GM18511 (cell line): Measurements from ENCODE around the gene SNORC.
"Not testable (repeated sequence)": the region's sequence is repeated elsewhere in the genome, so short reads cannot be mapped to it uniquely, and the experiment has no call there.

ENCODE experiments used
- ATAC-seq: cut with Tn5 transposase; IDR thresholded peaks from one replicate; pipeline ENCODE4 v1.9.1; 2021; ENCODE audit warnings: mild to moderate bottlenecking, moderate library complexity; ENCODE audit not compliant: unreplicated experiment

Gene SNORC

DNA sequence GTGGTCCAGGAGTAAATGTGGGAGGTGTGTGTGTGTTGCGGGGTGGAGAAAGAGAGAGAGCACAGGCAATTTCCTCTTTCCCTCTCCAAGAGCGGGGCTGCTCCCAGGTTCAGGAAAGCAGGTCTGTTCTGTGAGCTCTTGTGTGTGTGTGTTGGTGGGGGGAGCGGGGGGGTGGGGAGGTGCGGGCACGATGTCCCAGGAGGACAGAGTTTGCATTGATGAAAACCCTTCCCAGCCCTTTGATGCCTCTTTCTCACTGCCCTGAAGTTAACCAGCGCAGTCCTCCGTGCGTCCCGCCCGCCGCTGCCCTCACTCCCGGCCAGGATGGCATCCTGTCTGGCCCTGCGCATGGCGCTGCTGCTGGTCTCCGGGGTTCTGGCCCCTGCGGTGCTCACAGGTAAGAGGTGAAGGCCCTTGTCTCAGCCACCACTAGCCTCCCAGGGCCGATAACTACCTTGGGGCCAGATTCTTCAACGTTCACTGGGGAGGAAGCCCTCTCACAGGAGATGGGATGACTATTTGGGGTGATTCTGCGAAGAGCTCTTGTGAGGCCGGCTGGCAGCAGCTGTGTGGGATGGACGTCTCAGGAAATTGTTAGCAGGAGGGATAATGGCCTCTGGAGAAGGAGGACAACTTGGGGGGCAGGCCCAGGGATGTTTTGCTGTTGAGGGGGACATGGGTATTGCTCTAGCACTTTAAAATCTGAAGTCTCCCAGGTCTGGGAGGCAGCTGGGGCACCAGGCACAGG, at the start of gene SNORC:
Gene SNORC, plus strand, starts transcription at position 247 of the 748 bp plus-strand sequence. Its CDS starts 78 bp downstream, at position 325.
- no peak for ATAC-seq

DNA sequence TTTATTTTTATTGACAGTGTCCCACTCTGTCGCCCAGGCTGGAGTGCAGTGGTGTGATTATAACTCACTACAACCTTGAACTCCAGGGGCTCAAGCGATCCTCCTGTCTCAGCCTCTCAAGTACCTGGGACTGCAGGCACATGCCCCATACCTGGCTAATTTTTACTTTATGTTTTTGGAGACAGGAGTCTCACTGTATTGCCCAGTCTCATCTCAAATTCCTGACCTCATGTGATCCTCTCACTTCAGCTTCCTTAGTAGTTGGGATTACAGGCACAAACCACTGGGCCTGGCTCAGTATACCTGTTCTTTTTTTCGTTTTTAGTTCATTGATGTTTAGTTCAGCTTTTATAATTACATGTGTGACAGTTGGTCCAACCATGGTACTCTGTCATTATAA, 40.1 kb upstream of the SNORC start:
- no peak for ATAC-seq

DNA sequence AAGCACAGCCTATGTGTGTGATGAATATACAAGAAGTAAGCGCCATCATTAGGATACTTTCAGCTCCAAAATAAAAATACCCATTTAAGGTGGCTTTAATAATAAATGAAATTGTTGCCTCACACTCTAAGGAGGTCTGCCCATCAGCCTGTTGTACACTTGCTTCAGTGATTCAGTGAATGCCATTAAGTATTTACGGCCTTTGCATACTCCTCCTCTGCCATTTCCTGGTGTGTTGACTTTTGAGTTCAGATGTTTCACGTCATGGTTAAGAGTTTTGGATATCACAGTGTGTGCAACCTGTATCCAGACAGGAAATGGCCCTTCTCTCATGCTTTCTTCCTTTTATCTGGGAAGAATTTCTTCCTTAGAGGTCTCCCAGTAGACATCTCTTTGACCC, 38.6 kb upstream of the SNORC start:
- no peak for ATAC-seq

DNA sequence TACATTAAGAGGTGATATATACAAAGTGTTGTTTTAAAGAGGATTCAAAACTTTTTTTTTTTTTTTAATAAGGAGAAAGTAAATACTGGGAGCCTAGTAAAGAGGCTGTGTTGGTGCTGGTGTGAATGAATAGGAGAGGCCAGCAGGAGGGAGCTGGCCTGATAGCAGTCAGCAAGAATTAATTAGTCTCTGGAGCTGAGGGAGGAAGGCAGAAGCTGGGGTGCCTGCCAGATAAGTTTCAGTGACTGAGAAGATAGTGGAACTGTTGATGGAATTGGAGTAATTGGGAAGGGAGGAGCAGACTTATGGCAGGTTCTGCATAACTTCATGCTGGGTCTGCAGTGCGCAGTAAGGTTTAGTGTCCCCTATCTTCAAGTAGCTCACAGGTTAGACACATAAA, 36.2 kb upstream of the SNORC start:
- ATAC-seq, result no peak

DNA sequence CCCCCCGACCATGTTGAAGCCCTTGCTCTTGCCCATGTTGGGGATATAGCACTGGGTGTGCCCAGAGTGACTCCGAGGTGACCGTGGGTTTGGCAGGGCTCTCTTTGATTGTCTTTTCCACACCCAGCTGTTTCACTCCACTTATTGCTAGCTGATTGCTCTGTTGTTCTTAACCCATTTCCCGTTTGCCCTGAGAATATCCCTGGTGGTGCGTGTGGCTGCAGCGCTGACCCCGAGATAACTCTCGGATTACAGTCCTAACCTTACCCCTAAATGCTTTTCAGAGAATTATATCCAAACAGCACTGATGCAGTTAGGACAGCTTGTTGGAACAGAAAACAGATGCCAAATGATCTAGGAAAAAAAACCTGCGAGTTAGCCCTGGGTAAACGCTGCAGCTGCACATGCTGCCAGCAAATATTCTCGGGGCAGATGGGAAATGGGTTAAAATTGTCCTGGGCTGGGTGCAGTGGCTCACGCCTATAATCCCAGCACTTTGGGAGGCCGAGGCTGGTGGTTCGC, 34.3 kb upstream of the SNORC start:
- no peak for ATAC-seq

DNA sequence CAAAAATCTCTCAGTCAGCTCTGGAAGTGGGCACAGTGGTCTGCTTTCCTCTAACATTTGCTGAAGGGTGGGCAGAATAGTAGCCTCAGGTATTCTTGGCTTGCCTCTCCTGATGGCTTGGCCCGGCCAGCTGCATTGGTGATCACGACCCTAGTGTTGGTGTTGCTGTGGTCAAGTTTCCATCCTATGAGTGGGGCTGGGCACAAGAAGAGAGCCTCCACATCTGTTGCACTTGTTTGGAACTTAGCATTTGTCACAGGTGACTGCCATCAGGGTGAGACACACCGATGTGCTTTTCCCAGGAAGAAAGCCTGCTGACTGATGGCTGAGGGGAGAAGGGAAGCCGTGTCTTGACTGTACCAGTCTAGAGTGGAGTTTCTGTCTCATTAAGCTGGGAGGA, 33.1 kb upstream of the SNORC start:
- no peak for ATAC-seq

DNA sequence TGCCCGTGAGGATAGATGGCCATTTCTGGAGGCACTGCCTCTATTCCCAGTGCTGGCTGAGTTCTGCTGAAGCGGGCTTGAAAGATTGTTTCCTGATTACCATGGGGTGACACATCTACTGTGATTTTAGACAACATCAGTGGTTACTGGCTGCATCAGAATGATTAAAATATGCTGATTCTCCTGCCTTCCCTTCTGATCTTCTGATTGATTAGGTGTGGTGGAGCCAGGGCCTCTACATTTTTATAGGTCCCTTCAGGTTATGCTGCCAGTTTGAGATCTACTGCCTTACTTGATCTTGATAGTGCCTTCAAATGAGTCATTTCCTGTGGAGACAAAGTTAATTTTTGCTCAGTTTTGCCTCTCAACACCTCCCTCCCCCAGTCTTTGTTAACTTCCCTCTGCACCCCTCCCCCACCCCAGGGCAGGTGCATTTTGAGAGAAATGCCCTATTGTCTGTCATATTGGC, 31.6 kb upstream of the SNORC start:
- ATAC-seq, result peak; percentile 91

DNA sequence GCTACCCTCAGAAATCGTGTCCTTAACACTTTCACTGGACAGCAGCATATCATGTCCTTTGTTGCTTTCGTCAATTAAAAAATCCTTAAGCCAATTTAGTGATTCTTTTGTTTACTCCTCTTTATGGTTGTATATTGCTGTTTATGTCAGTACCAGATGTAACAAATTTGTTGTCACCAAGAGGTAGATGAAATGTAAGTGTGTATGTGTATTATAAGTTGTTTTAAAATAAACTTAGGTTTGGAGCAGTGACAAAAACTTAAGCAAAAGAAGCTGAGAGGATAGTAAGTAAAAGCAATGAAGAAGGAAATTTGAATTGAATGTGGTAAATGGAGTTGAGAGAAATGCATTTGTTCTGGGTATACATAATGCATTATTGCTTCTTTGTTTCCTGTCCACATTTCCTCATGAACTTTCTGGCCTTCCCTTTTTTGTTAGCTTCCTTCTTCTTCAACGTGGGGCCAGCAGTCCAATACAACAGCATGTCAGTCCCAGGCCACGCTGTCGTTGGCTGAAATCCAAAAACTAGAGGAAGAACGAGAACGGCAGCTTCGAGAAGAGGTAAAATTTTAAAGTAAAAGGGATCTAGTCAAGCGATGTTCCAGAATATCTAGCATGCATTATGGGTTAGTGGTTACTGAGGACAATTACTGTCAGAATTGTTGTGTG, 30.5 kb upstream of the SNORC start:
- no peak for ATAC-seq

DNA sequence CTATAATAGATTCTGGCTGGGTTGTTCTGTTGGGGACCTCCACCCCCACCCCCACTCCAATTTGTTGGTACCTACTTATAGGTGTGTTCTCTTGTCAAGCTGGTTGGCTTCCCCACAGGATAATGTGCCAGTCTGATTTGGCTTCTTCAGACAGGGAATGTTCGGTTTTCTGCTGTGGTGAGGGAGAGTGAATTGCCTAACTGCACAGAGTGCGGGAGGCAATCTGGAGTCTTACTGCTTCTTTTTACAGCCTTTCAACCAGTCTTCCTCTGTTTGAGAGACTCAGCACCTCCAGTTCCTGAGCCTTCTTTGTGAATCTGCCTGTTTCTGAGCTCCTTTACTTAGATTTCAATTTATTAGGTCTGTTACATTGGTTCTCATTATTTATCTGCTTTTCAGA, 27.4 kb upstream of the SNORC start:
- no peak for ATAC-seq

DNA sequence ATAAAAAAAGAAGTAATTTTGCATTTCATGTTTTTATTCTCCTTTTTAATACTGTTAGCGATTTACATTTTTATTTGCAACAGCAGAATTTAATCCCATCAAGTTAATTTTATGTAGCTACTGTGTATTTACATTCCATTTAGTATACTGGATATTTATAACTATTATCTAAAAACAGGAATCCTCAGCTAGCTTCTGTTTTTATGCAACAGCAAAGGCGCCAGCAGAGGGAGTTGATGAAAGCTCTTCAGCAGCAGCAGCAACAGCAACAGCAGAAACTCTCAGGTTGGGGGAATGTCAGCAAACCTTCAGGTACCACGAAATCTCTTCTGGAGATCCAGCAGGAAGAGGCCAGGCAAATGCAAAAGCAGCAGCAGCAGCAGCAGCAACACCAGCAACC, 26.2 kb upstream of the SNORC start:
- ATAC-seq, result no peak

DNA sequence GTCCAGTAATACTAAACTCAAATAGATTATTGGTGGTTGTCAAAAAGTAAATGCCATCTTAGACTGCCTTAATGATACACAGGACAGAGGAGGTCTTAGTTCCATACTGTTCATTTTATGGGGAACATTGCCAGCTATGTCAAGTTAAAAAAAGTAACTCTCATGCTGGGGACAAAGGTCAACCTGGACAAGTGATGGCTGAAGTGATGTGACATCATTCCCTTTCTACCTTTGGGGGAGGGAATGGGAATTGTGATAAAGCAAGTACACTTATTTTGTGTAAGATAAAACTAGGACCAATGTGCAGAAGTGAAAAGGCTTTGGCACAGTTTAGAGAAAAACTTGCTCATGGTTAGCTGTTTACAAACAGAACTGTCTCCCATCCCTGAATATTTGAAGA, 24.0 kb upstream of the SNORC start:
- no peak for ATAC-seq

DNA sequence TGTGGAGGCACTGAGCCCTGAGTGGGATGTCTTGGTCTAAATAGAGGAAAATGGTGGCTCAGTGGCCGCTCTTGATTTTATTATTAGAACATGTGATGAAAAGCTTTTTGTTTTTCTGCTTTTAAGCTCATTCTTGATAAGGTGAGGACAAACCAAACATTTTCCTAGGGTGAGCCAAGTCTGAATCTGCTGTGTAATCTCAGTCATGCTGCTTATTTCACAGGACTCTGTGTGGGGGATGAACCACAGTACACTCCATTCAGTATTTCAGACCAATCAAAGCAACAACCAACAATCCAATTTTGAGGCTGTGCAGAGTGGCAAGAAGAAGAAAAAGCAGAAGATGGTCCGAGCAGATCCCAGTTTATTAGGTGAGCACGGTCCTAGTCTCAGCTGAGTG, 20.0 kb upstream of the SNORC start:
- ATAC-seq, result no peak

DNA sequence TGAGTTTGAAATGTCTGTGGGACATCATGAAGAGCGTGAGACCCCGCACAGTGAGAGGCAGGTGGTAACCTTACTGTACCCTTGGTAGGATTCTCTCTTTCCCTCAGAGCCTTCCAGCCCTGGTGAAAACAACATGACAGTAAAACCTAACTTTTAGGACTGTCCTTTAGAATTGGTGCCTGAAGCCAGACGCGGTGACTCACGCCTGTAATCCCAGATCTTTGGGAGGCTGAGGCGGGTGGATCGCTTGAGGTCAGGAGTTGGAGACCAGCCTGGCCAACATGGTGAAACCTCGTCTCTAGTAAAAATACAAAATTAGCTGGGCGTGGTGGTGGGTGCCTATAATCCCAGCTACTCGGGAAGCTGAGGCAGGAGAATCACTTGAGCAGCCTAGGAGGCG, 18.0 kb upstream of the SNORC start:
- not testable (repeated sequence) for ATAC-seq

DNA sequence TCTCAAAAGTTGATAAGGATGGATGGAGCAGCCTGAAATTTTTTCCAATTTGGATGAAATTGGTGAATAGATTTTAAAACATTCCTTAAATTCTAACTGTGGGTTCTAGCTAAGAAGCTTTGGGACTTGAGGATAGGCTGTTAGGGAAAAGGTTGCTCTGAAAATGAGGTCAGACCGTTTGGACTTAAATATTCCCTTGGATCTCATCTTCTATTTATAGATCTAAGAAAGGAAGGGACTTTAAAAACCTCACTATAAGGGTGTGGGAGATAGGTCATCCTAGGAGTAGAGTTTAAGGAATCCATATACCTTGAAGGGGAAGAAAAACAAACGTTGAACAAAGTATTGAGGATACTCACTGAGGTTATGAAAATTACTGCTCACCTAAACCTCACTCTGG, 17.4 kb upstream of the SNORC start:
- no peak for ATAC-seq

DNA sequence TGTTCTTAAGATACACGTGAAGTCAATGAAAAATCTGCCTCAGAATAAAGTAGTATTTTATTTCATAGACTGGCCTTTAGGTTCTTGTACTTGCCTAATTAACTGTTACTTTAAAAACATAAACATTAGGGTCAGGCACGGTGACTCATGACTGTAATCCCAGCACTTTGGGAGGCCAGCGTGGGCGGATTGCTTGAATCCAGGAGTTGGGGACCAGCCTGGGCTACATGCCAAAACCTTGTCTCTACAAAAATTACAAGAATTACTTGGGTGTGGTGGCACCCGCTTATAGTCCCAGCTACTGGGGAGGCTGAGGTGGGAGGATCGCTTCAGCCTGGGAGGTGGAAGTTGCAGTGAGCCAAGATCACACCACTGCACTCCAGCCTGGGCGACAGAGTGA, 16.0 kb upstream of the SNORC start:
- ATAC-seq, result no peak

DNA sequence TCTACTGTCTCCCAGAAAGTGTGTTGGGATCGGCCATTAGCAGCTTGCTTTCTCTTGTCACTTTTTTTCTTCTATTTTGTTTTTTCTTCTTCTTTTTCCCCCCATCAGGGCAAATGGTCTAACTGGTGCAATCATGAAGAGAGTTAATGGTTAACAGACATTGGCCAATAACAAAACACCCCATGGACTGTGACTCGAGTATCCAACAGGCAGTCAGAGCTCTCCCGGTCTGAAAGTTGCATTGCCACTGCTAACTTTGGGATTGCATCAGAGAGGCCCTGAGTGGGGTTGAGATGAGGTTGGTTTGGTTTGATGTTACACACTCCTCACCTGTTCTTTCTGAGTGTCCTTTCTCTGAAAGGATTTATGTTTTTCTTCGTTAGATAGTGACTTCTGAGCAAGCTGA, 12.9 kb upstream of the SNORC start:
- ATAC-seq, result no peak

DNA sequence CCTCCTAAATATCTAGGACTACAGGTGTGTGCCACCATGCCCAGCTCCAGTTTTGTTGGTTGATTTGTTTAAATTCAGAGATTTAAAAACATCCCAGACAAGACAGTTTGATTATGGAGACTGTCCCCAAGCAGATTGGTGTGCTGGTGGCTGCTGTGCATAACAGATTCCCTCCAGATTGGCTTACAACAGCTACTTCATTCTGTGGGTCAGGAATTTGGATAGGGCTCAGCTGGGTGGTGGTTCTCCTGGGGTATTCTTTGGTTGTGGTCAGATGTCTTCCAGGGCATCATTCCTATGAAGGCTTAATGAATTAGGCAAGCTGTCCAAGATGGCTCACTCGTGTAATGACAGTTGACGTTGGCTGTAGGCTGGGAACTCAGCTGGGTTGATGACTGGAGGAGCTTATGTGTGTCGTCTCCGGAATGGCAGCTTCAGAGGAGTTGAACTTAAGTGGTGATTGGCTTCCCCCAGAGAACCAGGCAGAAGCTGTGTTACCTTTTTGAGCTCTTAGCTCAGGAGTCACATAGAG, 10.6 kb upstream of the SNORC start:
- no peak for ATAC-seq

DNA sequence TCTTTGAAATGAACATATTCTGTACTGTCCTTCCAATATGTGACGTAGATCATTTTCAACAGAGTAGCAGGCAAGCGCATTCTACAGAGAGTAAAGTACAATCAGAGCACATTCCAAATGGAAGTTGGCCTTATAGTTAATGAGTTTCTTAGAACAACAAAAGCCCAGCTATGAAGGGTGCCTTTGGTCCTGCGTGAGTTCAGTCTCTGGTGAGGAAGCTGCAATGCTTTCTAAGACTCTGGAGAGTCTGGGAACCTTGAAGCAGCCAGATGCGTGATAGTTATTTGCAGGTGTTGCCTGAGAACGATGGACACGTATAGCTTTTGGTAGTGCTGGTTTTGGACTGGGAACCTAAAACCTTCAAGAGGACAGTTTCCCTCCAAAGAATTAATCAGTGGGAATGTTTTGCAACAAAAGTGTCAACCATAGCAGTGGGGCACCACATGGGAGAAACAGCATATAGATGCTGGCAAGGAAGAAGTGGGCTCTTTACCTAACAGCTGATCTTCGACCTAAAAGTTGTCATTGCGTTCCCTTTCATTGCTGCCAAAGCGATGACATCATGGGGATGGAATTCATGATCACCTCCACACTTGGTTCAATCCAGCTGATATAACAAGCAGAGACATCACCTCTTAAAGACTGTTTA, 9.3 kb upstream of the SNORC start:
- ATAC-seq, result no peak

DNA sequence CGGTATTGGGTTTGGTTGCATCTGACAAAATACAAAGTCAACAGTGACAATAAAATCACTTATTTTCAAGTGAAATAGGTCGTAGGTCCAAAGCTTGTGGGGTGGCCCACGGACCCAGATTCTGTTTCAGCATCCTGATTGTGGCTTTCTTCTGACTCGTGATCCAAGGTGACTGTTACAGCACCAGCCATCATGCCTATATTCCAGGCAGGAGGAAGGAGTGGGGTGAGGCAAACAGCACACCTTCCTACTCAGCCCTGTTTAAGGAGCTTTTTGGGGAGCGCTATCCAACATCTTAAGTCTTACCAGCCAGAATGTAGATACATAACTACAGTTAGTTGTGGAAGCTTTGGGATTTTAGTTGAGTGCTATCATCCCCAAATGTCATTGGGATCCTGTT, 8.7 kb upstream of the SNORC start:
- ATAC-seq, result no peak

DNA sequence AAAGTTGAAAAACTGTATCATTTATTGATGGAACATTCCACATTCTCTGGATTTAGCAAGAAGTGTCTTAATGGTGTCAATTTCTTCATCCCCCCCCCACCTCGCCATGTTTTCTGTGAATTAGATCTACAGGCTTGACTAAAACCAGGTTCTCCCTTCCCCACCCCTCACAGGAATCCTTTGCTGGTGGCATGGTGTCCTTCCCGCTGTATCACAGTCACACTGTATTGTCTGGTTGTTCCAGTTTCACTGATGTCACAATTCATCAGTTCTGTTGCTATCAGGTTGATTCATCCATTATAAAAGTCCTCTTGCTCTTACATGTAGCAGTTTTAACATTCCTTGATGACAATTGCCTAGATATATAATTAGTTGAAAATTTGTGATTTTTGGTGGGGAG, 6.1 kb upstream of the SNORC start:
- ATAC-seq, result no peak

DNA sequence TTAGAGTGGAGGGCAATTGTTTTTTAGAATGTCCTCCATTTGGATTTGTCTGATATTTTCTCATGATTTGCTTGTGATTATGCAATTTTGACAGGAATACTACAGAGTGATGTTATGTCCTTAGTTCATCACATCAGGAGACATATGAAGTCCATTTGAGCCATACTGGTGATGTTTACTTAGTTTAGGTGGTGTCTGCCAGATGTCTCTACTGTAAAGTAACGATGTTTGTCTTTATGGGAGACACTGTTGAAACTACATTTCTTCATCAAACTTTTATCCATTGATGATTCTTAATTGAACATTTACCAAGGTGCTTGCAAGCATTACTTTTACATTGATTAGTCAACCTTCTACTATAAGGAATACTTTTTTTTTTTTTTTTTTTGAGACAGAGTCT, 4.9 kb upstream of the SNORC start:
- no peak for ATAC-seq

DNA sequence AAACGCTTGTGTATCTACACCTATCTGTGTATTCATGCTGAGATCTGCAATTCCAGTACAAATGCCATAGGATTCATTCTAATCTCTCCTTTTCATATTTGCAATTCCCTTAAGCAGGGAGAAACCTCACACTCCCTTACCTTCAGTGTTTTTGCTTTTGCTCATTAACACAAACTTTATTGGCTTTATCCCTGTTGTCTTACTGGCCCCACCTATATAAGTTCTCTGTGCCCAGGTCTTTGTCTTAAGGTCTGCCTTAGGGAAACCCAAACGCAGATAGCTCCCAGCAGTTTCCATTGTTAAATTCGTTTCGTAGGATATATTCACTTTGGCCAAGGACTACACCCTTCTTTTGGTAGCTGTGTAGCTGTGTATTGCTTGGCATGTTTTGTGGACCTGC, 4.0 kb upstream of the SNORC start:
- ATAC-seq, result no peak
